ENCODE data around the gene UHRF1.

UHRF1 gene

DNA sequence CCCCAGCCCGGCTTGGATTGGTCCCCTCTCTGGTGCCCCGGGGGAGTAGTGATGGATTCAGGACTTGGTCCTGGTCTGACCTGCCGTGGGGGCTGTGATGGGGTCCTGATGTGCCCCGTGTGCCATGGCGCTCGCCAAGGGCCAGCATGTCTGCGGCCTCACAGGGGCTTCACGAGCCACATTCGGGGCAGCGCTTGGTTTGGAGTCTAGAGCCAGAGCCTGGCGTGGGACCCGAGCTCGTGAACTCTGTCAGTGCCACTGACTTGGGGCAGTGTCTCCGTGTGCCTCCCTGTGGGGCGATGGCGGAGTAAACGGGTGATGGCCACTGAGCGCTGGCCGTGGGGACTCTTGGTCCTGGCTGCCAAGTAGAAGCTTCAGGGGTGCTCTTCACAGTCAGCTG is 76.8 kb downstream of the UHRF1 start:
- H3K4me3 ChIP-seq (ENCODE audit: low read depth in 1 of 2, low read length in 2 of 2), result no peak overlapping the region
- H3K27ac ChIP-seq (ENCODE audit: low read length), result no peak overlapping the region
- peaks cover 0 to 27% of the 10 kb centered on the region in 2 donors for H3K4me1 ChIP-seq (ENCODE audit: control insufficient read depth in 1 of 2, insufficient read depth in 2 of 2, low read length in 2 of 2)
- H3K9me3 ChIP-seq (ENCODE audit: control insufficient read depth in 1 of 2, low read length in 2 of 2), result no peaks in the 10 kb centered on the region
- H3K36me3 ChIP-seq (ENCODE audit: control insufficient read depth in 1 of 2, insufficient read depth in 2 of 2, low read length in 2 of 2), result no peaks in the 10 kb centered on the region
- H3K27me3 ChIP-seq (ENCODE audit: low read depth, low read length), result no peaks in the 10 kb centered on the region

DNA sequence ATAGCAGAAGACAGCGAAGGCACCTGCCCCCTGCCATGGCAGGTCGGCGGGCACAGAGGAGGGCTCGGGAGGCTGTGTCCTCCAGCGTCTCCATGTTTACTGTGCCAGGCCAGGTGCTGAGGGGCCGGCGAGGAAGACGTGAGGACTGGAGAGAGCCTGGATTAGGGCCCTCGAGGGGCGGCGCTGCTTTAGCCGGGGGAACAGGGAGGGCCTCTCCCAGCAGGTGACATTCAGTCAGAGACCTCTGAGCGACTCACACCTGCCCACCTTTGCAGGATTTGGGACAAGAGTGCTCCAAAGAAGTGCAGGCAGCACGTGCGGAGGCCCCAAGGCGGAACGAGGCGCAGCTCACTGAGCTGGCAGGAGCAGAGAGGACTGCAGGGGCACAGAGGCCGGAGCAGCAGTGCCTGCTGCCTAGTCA is 77.2 kb downstream of the UHRF1 start:
- peaks cover 0 to 27% of the 10 kb centered on the region in 2 donors for H3K4me1 ChIP-seq (ENCODE audit: control insufficient read depth in 1 of 2, insufficient read depth in 2 of 2, low read length in 2 of 2)
- H3K4me3 ChIP-seq (ENCODE audit: low read depth in 1 of 2, low read length in 2 of 2), result no peak overlapping the region
- H3K27me3 ChIP-seq (ENCODE audit: low read depth, low read length), result no peaks in the 10 kb centered on the region
- H3K36me3 ChIP-seq (ENCODE audit: control insufficient read depth in 1 of 2, insufficient read depth in 2 of 2, low read length in 2 of 2), result no peaks in the 10 kb centered on the region
- no peak overlapping the region for H3K27ac ChIP-seq (ENCODE audit: low read length)
- no peaks in the 10 kb centered on the region for H3K9me3 ChIP-seq (ENCODE audit: control insufficient read depth in 1 of 2, low read length in 2 of 2)

DNA sequence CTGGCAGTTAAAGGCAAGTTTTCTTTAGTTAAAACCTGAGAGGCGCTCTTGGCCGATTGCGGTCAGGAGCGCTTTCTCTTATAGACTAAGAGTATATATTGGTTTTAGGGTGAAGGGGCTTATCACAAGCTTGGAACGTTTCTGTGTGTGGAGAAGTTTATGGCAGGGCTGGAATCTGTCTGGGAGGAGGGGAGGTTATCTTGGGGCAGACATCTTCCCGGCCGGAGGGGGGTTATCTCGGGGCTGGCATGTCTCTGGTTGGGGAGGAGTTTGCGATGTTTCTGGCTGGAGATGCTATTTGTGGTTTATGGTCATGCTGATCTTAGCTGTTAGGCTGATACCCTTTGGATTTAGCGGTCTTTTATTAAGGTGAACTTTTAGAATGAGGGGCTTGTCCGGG is 78.0 kb downstream of the UHRF1 start:
- Histone ChIP-seq H3K4me3 (ENCODE audit: low read depth in 1 of 2, low read length in 2 of 2) (no peak overlapping the region), H3K9me3 (ENCODE audit: control insufficient read depth in 1 of 2, low read length in 2 of 2) (peaks cover 0 to 2% of the 10 kb centered on the region in 2 donors), H3K4me1 (ENCODE audit: control insufficient read depth in 1 of 2, insufficient read depth in 2 of 2, low read length in 2 of 2) (peaks cover 0 to 27% of the 10 kb centered on the region in 2 donors), H3K27me3 (ENCODE audit: low read depth, low read length) (no peaks in the 10 kb centered on the region), H3K36me3 (ENCODE audit: control insufficient read depth in 1 of 2, insufficient read depth in 2 of 2, low read length in 2 of 2) (no peaks in the 10 kb centered on the region), H3K27ac (ENCODE audit: low read length) (no peak overlapping the region)

DNA sequence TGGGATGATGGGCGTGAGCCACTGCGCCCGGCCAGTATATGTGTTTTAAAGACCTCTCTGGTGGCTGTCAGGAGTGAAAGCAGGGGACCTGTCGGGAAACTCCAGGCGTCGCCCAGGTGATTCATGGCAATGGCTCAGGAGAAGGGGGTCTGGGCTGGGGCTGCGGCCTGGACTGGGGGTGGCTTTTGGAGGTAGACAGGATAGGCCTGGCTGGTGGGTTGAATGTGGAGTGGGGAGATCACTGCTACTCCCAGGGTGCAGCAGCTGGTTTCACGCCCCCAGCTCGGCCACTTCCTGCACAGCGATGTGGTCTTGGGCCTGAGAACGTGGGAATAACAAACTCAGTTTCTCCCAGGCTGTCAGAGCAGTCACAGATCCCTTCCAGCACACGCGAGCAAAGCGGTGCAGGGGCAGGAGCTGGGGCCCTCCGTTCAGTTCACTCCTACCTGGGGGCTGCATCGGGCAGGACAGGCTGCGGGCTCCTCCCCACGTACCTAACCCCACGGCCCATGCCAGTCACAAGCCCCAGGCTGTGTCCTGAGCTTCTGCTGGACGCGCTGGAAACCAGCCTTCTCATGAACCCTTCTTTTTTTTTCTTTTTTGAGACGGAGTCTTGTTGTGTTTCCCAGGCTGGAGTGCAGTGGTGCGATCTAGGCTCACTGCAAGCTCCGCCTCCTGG is 78.5 kb downstream of the UHRF1 start:
- Histone ChIP-seq H3K4me1 (ENCODE audit: control insufficient read depth in 1 of 2, insufficient read depth in 2 of 2, low read length in 2 of 2) (peaks cover 0 to 27% of the 10 kb centered on the region in 2 donors), H3K27ac (ENCODE audit: low read length) (no peak overlapping the region)

DNA sequence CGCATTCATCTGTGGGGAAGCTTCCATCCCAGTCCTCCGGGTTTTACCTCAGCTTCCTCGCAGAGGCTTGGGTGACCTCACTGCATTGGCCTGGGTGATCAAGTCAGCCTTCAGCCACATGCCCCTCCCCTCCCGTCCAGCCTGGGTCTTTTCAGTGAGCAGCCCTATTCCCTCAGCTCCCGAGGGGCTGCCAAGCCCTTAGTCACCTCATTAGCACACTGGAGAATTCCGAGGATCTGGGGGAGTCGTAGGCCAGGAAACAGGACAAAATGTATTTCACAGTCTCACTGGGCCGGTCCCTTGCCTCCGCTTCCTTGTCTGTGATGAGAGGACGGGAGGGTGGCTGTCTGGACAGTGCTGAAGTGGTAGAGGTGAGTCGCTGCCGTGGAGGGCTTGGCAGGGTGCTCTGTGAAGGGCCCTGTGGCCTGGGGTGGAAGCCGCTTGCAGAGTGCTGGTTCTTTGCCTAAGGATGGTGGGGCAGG is 79.5 kb downstream of the UHRF1 start:
- Histone ChIP-seq H3K27me3 (ENCODE audit: low read depth, low read length) (no peaks in the 10 kb centered on the region), H3K4me3 (ENCODE audit: low read depth in 1 of 2, low read length in 2 of 2) (no peak overlapping the region), H3K9me3 (ENCODE audit: control insufficient read depth in 1 of 2, low read length in 2 of 2) (peaks cover 0 to 2% of the 10 kb centered on the region in 2 donors), H3K36me3 (ENCODE audit: control insufficient read depth in 1 of 2, insufficient read depth in 2 of 2, low read length in 2 of 2) (no peaks in the 10 kb centered on the region), H3K4me1 (ENCODE audit: control insufficient read depth in 1 of 2, insufficient read depth in 2 of 2, low read length in 2 of 2) (peaks cover 0 to 27% of the 10 kb centered on the region in 2 donors), H3K27ac (ENCODE audit: low read length) (no peak overlapping the region)

More for the DNA sequence above, 78.5 kb downstream of the UHRF1 start:
- H3K27me3 ChIP-seq (ENCODE audit: low read depth, low read length), result no peaks in the 10 kb centered on the region
- H3K9me3 ChIP-seq (ENCODE audit: control insufficient read depth in 1 of 2, low read length in 2 of 2), result peaks cover 0 to 2% of the 10 kb centered on the region in 2 donors
- H3K36me3 ChIP-seq (ENCODE audit: control insufficient read depth in 1 of 2, insufficient read depth in 2 of 2, low read length in 2 of 2), result no peaks in the 10 kb centered on the region
- H3K4me3 ChIP-seq (ENCODE audit: low read depth in 1 of 2, low read length in 2 of 2), result no peak overlapping the region

DNA sequence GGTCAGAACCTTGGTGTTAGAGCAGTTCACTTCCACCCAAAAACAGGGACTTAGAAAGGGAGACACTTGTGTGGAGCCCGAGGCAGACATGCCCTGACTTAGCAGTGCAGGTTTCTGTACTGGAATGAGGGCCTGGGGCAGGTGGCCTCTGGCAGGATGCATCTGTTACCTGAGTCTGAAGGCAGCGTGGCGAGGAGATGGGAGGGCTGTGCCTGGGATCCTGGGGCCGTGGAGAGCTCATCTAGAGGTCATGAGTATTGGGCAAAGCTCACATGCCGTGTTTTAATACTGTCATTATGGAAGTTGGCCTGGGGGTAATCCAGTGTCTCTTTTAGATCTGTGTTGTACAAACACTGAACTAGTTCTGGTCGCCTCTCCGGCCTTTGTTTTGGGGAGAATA is 81.0 kb downstream of the UHRF1 start:
- Histone ChIP-seq H3K4me1 (ENCODE audit: control insufficient read depth in 1 of 2, insufficient read depth in 2 of 2, low read length in 2 of 2) (peaks cover 0 to 22% of the 10 kb centered on the region in 2 donors), H3K27me3 (ENCODE audit: low read depth, low read length) (no peaks in the 10 kb centered on the region), H3K27ac (ENCODE audit: low read length) (no peak overlapping the region), H3K4me3 (ENCODE audit: low read depth in 1 of 2, low read length in 2 of 2) (no peak overlapping the region), H3K9me3 (ENCODE audit: control insufficient read depth in 1 of 2, low read length in 2 of 2) (peaks cover 0 to 2% of the 10 kb centered on the region in 2 donors), H3K36me3 (ENCODE audit: control insufficient read depth in 1 of 2, insufficient read depth in 2 of 2, low read length in 2 of 2) (no peaks in the 10 kb centered on the region)

DNA sequence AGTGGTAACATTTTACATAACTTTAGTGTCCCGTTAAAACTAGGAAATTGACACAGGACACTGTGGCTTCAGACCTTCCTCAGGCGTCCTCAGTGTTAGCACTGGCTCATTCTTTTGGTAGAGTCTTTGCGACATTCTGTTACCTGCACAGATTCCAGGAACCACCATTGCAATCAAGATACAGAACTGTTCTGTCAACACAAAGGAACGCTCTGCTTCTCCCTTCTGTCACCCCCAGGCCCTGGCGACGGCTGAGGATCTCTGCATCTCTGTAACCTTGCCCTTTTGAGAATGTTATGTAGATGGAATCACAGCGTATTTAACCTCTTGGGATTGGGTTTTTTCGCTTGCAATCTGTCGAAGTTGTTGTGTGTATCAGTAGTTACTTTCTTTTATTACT is 82.2 kb downstream of the UHRF1 start:
- Histone ChIP-seq H3K36me3 (ENCODE audit: control insufficient read depth in 1 of 2, insufficient read depth in 2 of 2, low read length in 2 of 2) (no peaks in the 10 kb centered on the region), H3K4me1 (ENCODE audit: control insufficient read depth in 1 of 2, insufficient read depth in 2 of 2, low read length in 2 of 2) (peaks cover 0 to 20% of the 10 kb centered on the region in 2 donors), H3K9me3 (ENCODE audit: control insufficient read depth in 1 of 2, low read length in 2 of 2) (peaks cover 0 to 2% of the 10 kb centered on the region in 2 donors), H3K27ac (ENCODE audit: low read length) (no peak overlapping the region), H3K27me3 (ENCODE audit: low read depth, low read length) (no peaks in the 10 kb centered on the region), H3K4me3 (ENCODE audit: low read depth in 1 of 2, low read length in 2 of 2) (no peak overlapping the region)

DNA sequence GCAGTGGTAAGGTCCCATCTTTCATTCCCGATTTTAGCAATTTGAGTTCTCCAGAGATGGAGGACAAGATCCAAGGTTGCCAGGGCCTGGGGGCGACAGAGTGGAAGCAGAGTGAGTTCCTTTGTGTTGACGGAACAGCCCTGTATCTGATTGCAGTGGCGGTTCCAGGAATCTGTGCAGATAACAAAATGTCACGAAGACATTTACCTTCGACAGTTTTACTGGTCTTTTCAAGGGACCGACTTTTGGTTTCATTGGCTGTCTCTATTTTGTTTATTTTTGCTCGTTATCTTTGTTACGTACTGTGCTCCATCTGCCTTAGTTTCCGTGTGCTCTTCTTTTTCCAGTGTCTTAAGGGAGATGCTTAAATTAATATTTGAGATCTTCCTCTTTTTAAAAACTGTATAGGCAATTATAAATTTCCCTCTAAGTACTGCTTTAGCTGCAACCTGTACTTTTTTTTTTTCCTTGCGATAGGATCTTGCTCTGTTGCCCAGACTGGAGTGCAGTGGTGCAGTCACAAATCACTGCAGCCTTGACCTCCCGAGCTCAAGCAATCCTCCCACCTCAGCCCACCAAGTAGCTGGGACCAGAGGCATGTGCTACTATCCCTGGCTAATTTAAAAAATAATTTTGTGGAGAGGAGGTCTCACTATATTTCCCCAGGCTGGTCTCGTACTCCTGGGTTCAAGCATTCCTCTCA is 82.8 kb downstream of the UHRF1 start:
- no peaks in the 10 kb centered on the region for H3K27me3 ChIP-seq (ENCODE audit: low read depth, low read length)
- H3K36me3 ChIP-seq (ENCODE audit: control insufficient read depth in 1 of 2, insufficient read depth in 2 of 2, low read length in 2 of 2), result no peaks in the 10 kb centered on the region
- peaks cover 0 to 18% of the 10 kb centered on the region in 2 donors for H3K4me1 ChIP-seq (ENCODE audit: control insufficient read depth in 1 of 2, insufficient read depth in 2 of 2, low read length in 2 of 2)
- H3K4me3 ChIP-seq (ENCODE audit: low read depth in 1 of 2, low read length in 2 of 2), result no peak overlapping the region
- no peak overlapping the region for H3K27ac ChIP-seq (ENCODE audit: low read length)
- peaks cover 0 to 2% of the 10 kb centered on the region in 2 donors for H3K9me3 ChIP-seq (ENCODE audit: control insufficient read depth in 1 of 2, low read length in 2 of 2)

DNA sequence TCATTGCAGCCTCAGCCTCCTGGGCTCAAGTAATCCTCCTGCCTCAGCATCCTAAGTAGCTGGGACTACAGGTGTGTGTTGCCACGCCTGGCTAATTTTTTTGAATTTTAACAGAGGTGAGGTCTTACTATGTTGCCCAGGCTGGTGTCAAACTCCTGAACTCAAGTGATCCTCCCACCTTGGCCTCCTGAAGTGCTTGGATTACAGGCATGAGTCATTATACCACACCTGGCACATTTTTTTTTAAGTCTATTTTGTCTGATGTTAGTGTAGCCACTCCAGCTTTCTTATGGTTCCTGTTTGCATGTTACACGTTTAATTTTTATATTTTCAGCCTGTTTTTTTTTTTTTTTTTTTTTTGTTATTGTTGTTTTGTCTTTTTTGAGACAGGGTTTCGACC is 84.4 kb downstream of the UHRF1 start:
- no peaks in the 10 kb centered on the region for H3K36me3 ChIP-seq (ENCODE audit: control insufficient read depth in 1 of 2, insufficient read depth in 2 of 2, low read length in 2 of 2)
- no peak overlapping the region for H3K27ac ChIP-seq (ENCODE audit: low read length)
- no peaks in the 10 kb centered on the region for H3K27me3 ChIP-seq (ENCODE audit: low read depth, low read length)
- H3K4me3 ChIP-seq (ENCODE audit: low read depth in 1 of 2, low read length in 2 of 2), result no peak overlapping the region
- peaks cover 0 to 7% of the 10 kb centered on the region in 2 donors for H3K4me1 ChIP-seq (ENCODE audit: control insufficient read depth in 1 of 2, insufficient read depth in 2 of 2, low read length in 2 of 2)
- H3K9me3 ChIP-seq (ENCODE audit: control insufficient read depth in 1 of 2, low read length in 2 of 2), result peaks cover 0 to 2% of the 10 kb centered on the region in 2 donors

DNA sequence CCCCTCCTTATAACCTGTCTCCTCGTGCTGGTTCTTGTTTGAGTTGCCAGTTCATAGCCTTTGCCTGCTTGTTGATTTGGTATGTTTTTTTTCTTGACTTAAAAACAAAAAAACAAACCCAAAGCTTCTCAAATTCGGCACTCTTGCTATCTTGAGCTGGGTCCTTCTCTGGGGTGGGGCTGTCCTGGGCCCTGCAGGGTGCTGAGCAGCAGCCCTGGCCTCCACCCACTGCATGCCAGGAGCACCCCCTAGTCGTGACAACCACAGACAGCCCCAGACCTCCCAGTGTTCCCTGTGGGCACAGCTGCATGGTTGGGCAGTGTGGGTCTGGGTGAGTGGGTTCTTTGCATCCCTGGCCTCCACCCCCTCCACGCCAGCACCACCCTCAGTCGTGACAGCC is 87.4 kb downstream of the UHRF1 start:
- H3K4me1 ChIP-seq (ENCODE audit: control insufficient read depth in 1 of 2, insufficient read depth in 2 of 2, low read length in 2 of 2), result no peaks in the 10 kb centered on the region
- no peaks in the 10 kb centered on the region for H3K27me3 ChIP-seq (ENCODE audit: low read depth, low read length)
- no peak overlapping the region for H3K4me3 ChIP-seq (ENCODE audit: low read depth in 1 of 2, low read length in 2 of 2)
- no peak overlapping the region for H3K27ac ChIP-seq (ENCODE audit: low read length)
- H3K36me3 ChIP-seq (ENCODE audit: control insufficient read depth in 1 of 2, insufficient read depth in 2 of 2, low read length in 2 of 2), result no peaks in the 10 kb centered on the region
- H3K9me3 ChIP-seq (ENCODE audit: control insufficient read depth in 1 of 2, low read length in 2 of 2), result peaks cover 0 to under 1% of the 10 kb centered on the region in 2 donors

DNA sequence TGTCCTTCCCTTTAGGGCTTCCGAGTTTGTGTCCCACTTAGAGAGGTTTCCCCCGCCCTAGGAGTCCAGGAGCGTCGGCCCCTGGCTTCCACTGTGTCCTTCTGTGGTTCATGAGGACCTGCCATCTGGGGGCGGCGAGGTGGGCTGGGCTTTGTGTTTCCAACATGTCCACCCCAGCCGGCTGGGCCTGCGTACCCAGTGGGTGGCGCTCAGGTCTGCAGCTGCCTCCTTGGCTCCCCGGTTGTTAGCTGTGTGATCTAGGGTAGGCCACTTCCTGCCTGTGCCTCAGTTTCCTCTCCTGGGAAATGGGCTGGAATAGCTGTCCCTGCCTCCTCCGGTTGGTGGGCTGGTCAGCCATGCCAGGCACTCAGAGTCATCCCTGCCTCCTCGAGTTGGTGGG is 88.0 kb downstream of the UHRF1 start:
- Histone ChIP-seq H3K27ac (ENCODE audit: low read length) (no peak overlapping the region), H3K4me1 (ENCODE audit: control insufficient read depth in 1 of 2, insufficient read depth in 2 of 2, low read length in 2 of 2) (no peaks in the 10 kb centered on the region), H3K9me3 (ENCODE audit: control insufficient read depth in 1 of 2, low read length in 2 of 2) (no peaks in the 10 kb centered on the region), H3K36me3 (ENCODE audit: control insufficient read depth in 1 of 2, insufficient read depth in 2 of 2, low read length in 2 of 2) (no peaks in the 10 kb centered on the region), H3K27me3 (ENCODE audit: low read depth, low read length) (no peaks in the 10 kb centered on the region), H3K4me3 (ENCODE audit: low read depth in 1 of 2, low read length in 2 of 2) (no peak overlapping the region)

Data from muscle layer of duodenum (tissue), 2 donors.